HepG2 (cell line): Measurements from ENCODE around the gene GDF9. TPM values are rescaled to one million over a fixed set of nuclear protein-coding genes. Genes with fewer than 3 reads are reported as not detected.
A peak's percentile ranks its signal among the peaks of the same experiment; 100 is the strongest.

Experiments
- ARID2 ChIP-seq: sonication (generic); formaldehyde crosslinking; IDR thresholded peaks from 2 replicates; pipeline ENCODE4 v1.8.1; 2022; ENCODE audit warnings: mild to moderate bottlenecking, missing genetic modification reagents, borderline replicate concordance
- BCL3 ChIP-seq: sonication (generic); formaldehyde crosslinking; IDR thresholded peaks from 2 replicates; pipeline ENCODE4 v1.5.1; 2020; ENCODE audit warnings: mild to moderate bottlenecking, missing genetic modification reagents, moderate library complexity
- IKZF1 ChIP-seq: fragments of 450-650 bp; IDR thresholded peaks from 2 replicates; pipeline ENCODE4 v1.7.1; 2016
- PHF21A ChIP-seq: sonication (generic); formaldehyde crosslinking; IDR thresholded peaks from 2 replicates; pipeline ENCODE4 v1.5.0; 2020; ENCODE audit warnings: mild to moderate bottlenecking, missing genetic modification reagents
- PRDM4 ChIP-seq: sonication (generic); formaldehyde crosslinking; IDR thresholded peaks from 2 replicates; pipeline ENCODE4 v1.9.0; 2021; ENCODE audit warnings: missing genetic modification reagents, borderline replicate concordance
- SMARCE1 ChIP-seq: fragments of 450-650 bp; IDR thresholded peaks from 2 replicates; pipeline ENCODE4 v1.6.1; 2017; ENCODE audit warnings: borderline replicate concordance
- STAT6 ChIP-seq: sonication (generic); formaldehyde crosslinking; IDR thresholded peaks from 2 replicates; pipeline ENCODE4 v1.4.0; 2020; ENCODE audit warnings: missing genetic modification reagents, mild to moderate bottlenecking, borderline replicate concordance
- THRA ChIP-seq: sonication (generic); formaldehyde crosslinking; IDR thresholded peaks from 2 replicates; pipeline ENCODE4 v1.4.0; 2020; ENCODE audit warnings: missing genetic modification reagents, borderline replicate concordance
- ZBTB26 ChIP-seq: IDR thresholded peaks from 2 replicates; pipeline ENCODE4 v1.6.1; 2016; ENCODE audit warnings: missing compliant biosample characterization, missing genetic modification reagents, borderline replicate concordance
- ZBTB34 ChIP-seq: sonication (generic); formaldehyde crosslinking; IDR thresholded peaks from 2 replicates; pipeline ENCODE4 v1.8.0; 2022; ENCODE audit warnings: mild to moderate bottlenecking, missing genetic modification reagents
- ZNF232 ChIP-seq: sonication (generic); formaldehyde crosslinking; IDR thresholded peaks from 2 replicates; pipeline ENCODE4 v1.4.0; 2020; ENCODE audit warnings: missing genetic modification reagents, borderline replicate concordance
- ZNF547 ChIP-seq: sonication (generic); formaldehyde crosslinking; IDR thresholded peaks from 2 replicates; pipeline ENCODE4 v1.5.1; 2020; ENCODE audit warnings: mild to moderate bottlenecking, missing genetic modification reagents
- ZNF564 ChIP-seq: sonication (generic); formaldehyde crosslinking; IDR thresholded peaks from 2 replicates; pipeline ENCODE4 v1.8.1; 2023; ENCODE audit warnings: mild to moderate bottlenecking, missing genetic modification reagents
- ZNF674 ChIP-seq: sonication (generic); formaldehyde crosslinking; IDR thresholded peaks from 2 replicates; pipeline ENCODE4 v1.5.0; 2020; ENCODE audit warnings: low read depth, mild to moderate bottlenecking, missing genetic modification reagents
- ZNF710 ChIP-seq: sonication (generic); formaldehyde crosslinking; IDR thresholded peaks from 2 replicates; pipeline ENCODE4 v1.5.0; 2020; ENCODE audit warnings: mild to moderate bottlenecking, missing genetic modification reagents, borderline replicate concordance
- ZNF747 ChIP-seq: sonication (generic); formaldehyde crosslinking; IDR thresholded peaks from 2 replicates; pipeline ENCODE4 v1.8.1; 2023; ENCODE audit warnings: missing genetic modification reagents, mild to moderate bottlenecking, borderline replicate concordance
- polyA plus RNA-seq, 8 experiments: library from polyadenylated mRNA; depleted of rRNA in 3 of 8; stranded (reverse) in 7 of 8; unstranded in 1 of 8; fragments of >200 nt; fragmentation: Illumina TruSeq in 4 of 8; extraction: Trizol in 4 of 8; gene quantifications; 2 replicates each; pipeline versions ENCODE4 v1.2.1 to v1.2.3, GENCODE V29; 2011 to 2016; ENCODE audit warnings: low read depth in 4 of 8, missing spikeins in 1 of 8, mixed read lengths in 1 of 8; ENCODE audit not compliant: insufficient read depth in 1 of 8
- total RNA-seq, 5 experiments: library from RNA; depleted of rRNA; stranded (reverse); fragments of >200 nt; fragmentation: Illumina TruSeq; extraction: Trizol; gene quantifications; 2 replicates each; pipeline ENCODE4 v1.2.3, GENCODE V29; 2016; ENCODE audit warnings: low read depth in 1 of 5

The GDF9 gene
- total and polyA plus RNA-seq, 2 of the 13 experiments (the other 11 are each of a cell fraction or from before 2014, with no cell fraction given), result 0.33 to 0.38 TPM

GRCh38 chr5:132837868-132838267 lies 28.4 kb downstream of the GDF9 start (continued):
- TF ChIP-seq PRDM4 (CRISPR knock-in tag), result no peak
- no peak for TF ChIP-seq IKZF1
- TF ChIP-seq ZNF564 (CRISPR knock-in tag), result no peak
- no peak for TF ChIP-seq BCL3 (CRISPR knock-in tag)
- peak; percentile 64; the same call in 1 of the 2 replicates for TF ChIP-seq ZNF232 (CRISPR knock-in tag)
- no peak for TF ChIP-seq ARID2 (CRISPR knock-in tag)
- TF ChIP-seq THRA (CRISPR knock-in tag), result peak; percentile 77
- no peak for TF ChIP-seq ZBTB34 (CRISPR knock-in tag)
- 0 out of 2 replicates have a peak, but pooled peaks have one; percentile 59 for TF ChIP-seq ZBTB26 (CRISPR knock-in tag)
- no peak; the same call in 1 of the 2 replicates for TF ChIP-seq ZNF747
- no peak for TF ChIP-seq ZNF674 (CRISPR knock-in tag)
- no peak for TF ChIP-seq STAT6 (CRISPR knock-in tag)
- TF ChIP-seq ZNF710 (CRISPR knock-in tag), result no peak
- TF ChIP-seq PHF21A, result peak; percentile 45; the same call in 1 of the 2 replicates
- TF ChIP-seq ZNF547 (CRISPR knock-in tag), result no peak
- TF ChIP-seq SMARCE1, result no peak
